Endothelial cell of umbilical vein (primary cell): ENCODE data around the gene BEST2. TPM values are rescaled to one million over a fixed set of nuclear protein-coding genes. Genes with fewer than 3 reads are reported as not detected.

ENCODE experiments used
- BruUV-seq: library from RNA; stranded (reverse); fragments of 400-500 nt; replicated peaks from 2 replicates; lab custom pipeline; 2021; lab: Mats Ljungman, UMichigan
- CTCF ChIA-PET: fragments of 300-600, 350-600 bp; sonication (Branson Sonifier 250); formaldehyde crosslinking; loops from one replicate; lab custom pipeline; 2021; ENCODE audit warnings: antibody characterized with exemption, inconsistent platforms; lab: Charles Lee
- POLR2A ChIA-PET: fragments of 300-600, 350-600 bp; sonication (Branson Sonifier 250); formaldehyde crosslinking; loops from one replicate; lab custom pipeline; 2021; ENCODE audit warnings: antibody characterized with exemption, inconsistent platforms; lab: Charles Lee
- DNase-seq: peaks from one replicate; pipeline ENCODE4 v3.0.0-alpha.2; 2011; ENCODE audit warnings: low read depth, low spot score
- FAIRE-seq: peaks from 2 replicates; lab custom pipeline; 2011; peaks lifted over from hg19 to GRCh38; lab: Jason Lieb, UNC
- H2AFZ ChIP-seq: 2 replicates; pipeline ENCODE4 v1.6.0; 2012; ENCODE audit warnings: low read depth, low read length, control low read depth, inconsistent platforms
- H3K27ac ChIP-seq: 2 replicates; pipeline ENCODE4 v1.5.1; 2011; ENCODE audit warnings: low read depth, mild to moderate bottlenecking, control low read depth, low read length, moderate library complexity; ENCODE audit not compliant: insufficient read depth
- H3K27me3 ChIP-seq, 2 experiments: 2 replicates each; pipeline versions ENCODE4 v1.6.0 to v1.6.1; 2011; ENCODE audit warnings: low read length in 2 of 2, mixed read lengths in 1 of 2; ENCODE audit not compliant: control insufficient read depth in 2 of 2, insufficient read depth in 2 of 2
- H3K36me3 ChIP-seq, 2 experiments: 2 replicates in 1 of 2; 3 replicates in 1 of 2; pipeline ENCODE4 v1.5.1; 2011; ENCODE audit warnings: low read length in 2 of 2, mild to moderate bottlenecking in 1 of 2, moderate library complexity in 1 of 2; ENCODE audit not compliant: control insufficient read depth in 2 of 2, insufficient read depth in 2 of 2; ENCODE audit errors: extremely low read depth in 1 of 2
- H3K4me1 ChIP-seq: 3 replicates; pipeline ENCODE4 v1.5.1; 2011; ENCODE audit warnings: mild to moderate bottlenecking, low read length; ENCODE audit not compliant: control insufficient read depth, insufficient read depth; ENCODE audit errors: extremely low read depth
- H3K4me2 ChIP-seq: 2 replicates; pipeline ENCODE4 v1.6.1; 2011; ENCODE audit warnings: low read length, control low read depth, mixed read lengths; ENCODE audit not compliant: insufficient read depth
- H3K4me3 ChIP-seq, 3 experiments: fragments of 200-600 bp in 1 of 3; sonication (generic), shearing (Covaris generic) in 1 of 3; replicated peaks in 1 of 3; 2 replicates each; pipeline ENCODE4 v1.5.1; 2011 to 2016; ENCODE audit warnings: control low read depth in 3 of 3, low read length in 3 of 3, mild to moderate bottlenecking in 2 of 3, inconsistent platforms in 1 of 3, low read depth in 1 of 3, moderate library complexity in 1 of 3; ENCODE audit not compliant: insufficient read depth in 1 of 3
- H3K79me2 ChIP-seq: 2 replicates; pipeline ENCODE4 v1.6.0; 2012; ENCODE audit warnings: low read length, inconsistent platforms; ENCODE audit not compliant: control insufficient read depth, insufficient read depth
- H3K9ac ChIP-seq: replicated peaks from 2 replicates; pipeline ENCODE3; 2011; ENCODE audit warnings: low read length, control low read depth; ENCODE audit not compliant: insufficient read depth; ENCODE audit errors: extremely low read depth
- H3K9me1 ChIP-seq: replicated peaks from 3 replicates; pipeline ENCODE4 v1.6.0; 2011; ENCODE audit warnings: mild to moderate bottlenecking, low read length; ENCODE audit not compliant: control insufficient read depth, insufficient read depth; ENCODE audit errors: extremely low read depth
- H3K9me3 ChIP-seq: replicated peaks from 2 replicates; pipeline ENCODE4 v1.5.1; 2012; ENCODE audit warnings: low read length, inconsistent platforms; ENCODE audit not compliant: control insufficient read depth, insufficient read depth
- H4K20me1 ChIP-seq: replicated peaks from 2 replicates; pipeline ENCODE3; 2011; ENCODE audit warnings: mild to moderate bottlenecking, low read length; ENCODE audit not compliant: control insufficient read depth, insufficient read depth; ENCODE audit errors: extremely low read depth
- EZH2 ChIP-seq: IDR thresholded peaks from 2 replicates; pipeline ENCODE4 v1.6.1; 2012; ENCODE audit warnings: borderline replicate concordance, low read depth, mild to moderate bottlenecking, moderate library complexity, low read length, inconsistent platforms; ENCODE audit not compliant: severe bottlenecking
- FOS ChIP-seq: IDR thresholded peaks from 2 replicates; pipeline ENCODE4 v1.6.1; 2011; ENCODE audit warnings: mild to moderate bottlenecking, low read length, moderate library complexity, borderline replicate concordance; ENCODE audit not compliant: insufficient read depth
- GATA2 ChIP-seq: IDR thresholded peaks from 2 replicates; pipeline ENCODE4 v1.7.0; 2011; ENCODE audit warnings: low read depth, mild to moderate bottlenecking, moderate library complexity, mixed read lengths, low read length; ENCODE audit not compliant: insufficient read length, insufficient read depth
- JUN ChIP-seq: IDR thresholded peaks from 2 replicates; pipeline ENCODE4 v1.6.1; 2011; ENCODE audit warnings: borderline replicate concordance, low read depth; ENCODE audit not compliant: insufficient read length, insufficient read depth
- MYC ChIP-seq: IDR thresholded peaks from one replicate; pipeline ENCODE4 v1.6.1; 2011; ENCODE audit warnings: mild to moderate bottlenecking, low read depth, low read length
- POLR2A ChIP-seq: IDR thresholded peaks from 2 replicates; pipeline ENCODE4 v1.6.1; 2012; ENCODE audit warnings: low read depth, mild to moderate bottlenecking, control low read depth, low read length
- POLR2AphosphoS5 ChIP-seq: IDR thresholded peaks from 2 replicates; pipeline ENCODE4 v1.6.1; 2012; ENCODE audit warnings: low read depth, mild to moderate bottlenecking, control low read depth, low read length, moderate library complexity; ENCODE audit not compliant: insufficient read depth
- dilution Hi-C: fragments of 300-500 bp; cut with MboI; formaldehyde crosslinking; loops from one replicate; pipeline ENCODE4 v1.15.0; 2019; ENCODE audit warnings: low sequenced_read_pairs; ENCODE audit not compliant: extremely low pct_ligation_motif_present
- intact Hi-C: fragments of 100-400 bp; cut with micrococcal nuclease; formaldehyde crosslinking; loops from one replicate; pipeline ENCODE4 v1.10.0; 2022
- polyA plus RNA-seq, 4 experiments: library from polyadenylated mRNA; depleted of rRNA in 3 of 4; stranded (reverse) in 3 of 4; unstranded in 1 of 4; fragments of >200 nt; gene quantifications; 2 replicates each; pipeline versions ENCODE4 v1.2.1 to v1.2.3, GENCODE V29; 2011 to 2012; ENCODE audit warnings: missing spikeins in 1 of 4
- total RNA-seq: library from RNA; stranded (reverse); gene quantifications from 2 replicates; pipeline ENCODE4 v1.2.3, GENCODE V29; 2021
- TF ChIP-seq, protein P1 (sequence below), 2 donors: IDR thresholded peaks; 1 replicate in 1 of 2; 2 replicates in 1 of 2; pipeline ENCODE4 v1.5.1; 2011; ENCODE audit warnings: low read length in 2 of 2, mild to moderate bottlenecking in 2 of 2, moderate library complexity in 2 of 2, control low read depth in 1 of 2, inconsistent platforms in 1 of 2, low read depth in 1 of 2; ENCODE audit not compliant: insufficient read depth in 1 of 2; ENCODE audit errors: extremely low read depth in 1 of 2
- TF ChIP-seq, protein P2 (sequence below): IDR thresholded peaks from 2 replicates; pipeline ENCODE4 v1.6.1; 2011; ENCODE audit not compliant: insufficient read depth, insufficient read length

Gene BEST2
- total and polyA plus RNA-seq, 2 donors (not counting 3 experiments of a cell fraction or from before 2014, with no cell fraction given): not detected

DNA sequence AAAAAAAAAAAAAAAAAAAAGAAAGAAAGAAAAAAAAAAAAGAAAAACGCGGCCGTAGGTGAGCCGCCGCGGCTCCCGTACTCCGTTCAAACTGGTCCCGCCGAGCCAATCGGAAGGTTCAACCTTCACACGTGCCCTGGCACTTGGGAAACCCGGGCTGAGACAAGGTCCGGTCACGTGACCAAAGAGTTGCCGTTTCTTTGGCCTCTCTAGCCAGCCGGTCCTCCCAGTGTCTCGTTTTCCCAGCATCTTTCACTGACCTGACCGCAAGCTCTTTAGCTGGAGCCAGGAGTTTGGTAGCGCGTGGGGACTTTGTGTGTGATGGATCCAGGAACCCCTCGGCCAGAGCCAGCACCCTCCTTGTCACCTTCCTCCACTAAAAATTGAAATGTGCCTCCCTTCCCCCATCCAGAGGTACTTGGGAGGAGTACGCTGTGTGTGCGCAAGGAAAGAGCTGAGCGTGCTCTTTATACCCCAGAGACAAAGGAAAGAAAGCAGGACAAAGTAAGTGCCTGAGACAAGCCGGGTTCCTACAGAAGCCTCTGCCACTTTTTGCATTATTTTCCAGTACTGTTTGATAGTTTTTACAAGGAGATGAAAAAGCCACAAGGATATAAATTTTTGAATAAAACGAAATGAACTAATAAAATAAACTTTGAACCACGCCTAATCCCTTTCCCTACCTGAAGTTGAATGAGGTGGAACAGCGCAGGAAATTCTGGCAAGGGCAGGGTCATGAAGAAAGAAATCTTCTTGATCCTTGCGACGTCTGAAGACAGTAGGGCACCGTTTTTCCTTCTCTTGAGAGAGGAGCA, 28.8 kb upstream of the BEST2 start:
- CTCF ChIA-PET: interaction anchor here (0.9 to 4.5 kb wide), 11 partner anchors 9 to 125 kb away, joined by 3 to 38 read pairs (median 5); no protein-coding TSS in a partner anchor

More for the DNA sequence above, 28.8 kb upstream of the BEST2 start:
- Histone ChIP-seq H3K27ac (peak overlapping the region; percentile 57), H3K9ac (peak overlapping the region; percentile 78), H3K4me1 (peaks cover 10% of the 10 kb centered on the region), H3K9me1 (no peaks in the 10 kb centered on the region), H3K79me2 (peaks cover 54% of the 10 kb centered on the region), H3K36me3 (peaks cover 3 to 9% of the 10 kb centered on the region in 2 experiments), H3K27me3 (no peaks in the 10 kb centered on the region), H3K9me3 (no peaks in the 10 kb centered on the region), H4K20me1 (no peaks in the 10 kb centered on the region), H2AFZ (peak overlapping the region; percentile 28), H3K4me3 (peak overlapping the region; percentile 62 to 88 (median 62)), H3K4me2 (peak overlapping the region; percentile 90)
- dilution Hi-C loops: no loop called here
- TSS peak; percentile 94 for BruUV-seq
- intact Hi-C loops: loop anchor here (1.0 to 5.0 kb wide), 4 partner anchors 12 to 375 kb away; partner anchors contain the start of genes FBXW9 and TRIR
- POLR2A ChIA-PET: interaction anchor here (0.6 to 3.2 kb wide), 5 partner anchors 11 to 1800 kb away, joined by 3 to 14 read pairs (median 5); partner anchors contain the start of genes GET3, JUNB and TRIR
- FAIRE-seq: peak; percentile 96
- TF ChIP-seq GATA2: no peak
- peak; percentile 62 for TF ChIP-seq POLR2A
- peak; percentile 59 for TF ChIP-seq POLR2AphosphoS5
- no peak for TF ChIP-seq FOS
- TF ChIP-seq, protein P1, sequence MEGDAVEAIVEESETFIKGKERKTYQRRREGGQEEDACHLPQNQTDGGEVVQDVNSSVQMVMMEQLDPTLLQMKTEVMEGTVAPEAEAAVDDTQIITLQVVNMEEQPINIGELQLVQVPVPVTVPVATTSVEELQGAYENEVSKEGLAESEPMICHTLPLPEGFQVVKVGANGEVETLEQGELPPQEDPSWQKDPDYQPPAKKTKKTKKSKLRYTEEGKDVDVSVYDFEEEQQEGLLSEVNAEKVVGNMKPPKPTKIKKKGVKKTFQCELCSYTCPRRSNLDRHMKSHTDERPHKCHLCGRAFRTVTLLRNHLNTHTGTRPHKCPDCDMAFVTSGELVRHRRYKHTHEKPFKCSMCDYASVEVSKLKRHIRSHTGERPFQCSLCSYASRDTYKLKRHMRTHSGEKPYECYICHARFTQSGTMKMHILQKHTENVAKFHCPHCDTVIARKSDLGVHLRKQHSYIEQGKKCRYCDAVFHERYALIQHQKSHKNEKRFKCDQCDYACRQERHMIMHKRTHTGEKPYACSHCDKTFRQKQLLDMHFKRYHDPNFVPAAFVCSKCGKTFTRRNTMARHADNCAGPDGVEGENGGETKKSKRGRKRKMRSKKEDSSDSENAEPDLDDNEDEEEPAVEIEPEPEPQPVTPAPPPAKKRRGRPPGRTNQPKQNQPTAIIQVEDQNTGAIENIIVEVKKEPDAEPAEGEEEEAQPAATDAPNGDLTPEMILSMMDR (IDR thresholded peaks at IDR 0.05; ENCODE audit: extremely low read depth in 1 of 2, insufficient read depth in 1 of 2, low read depth in 1 of 2, low read length in 2 of 2): no peak
- TF ChIP-seq EZH2: no peak
- TF ChIP-seq MYC: peak; percentile 47
- TF ChIP-seq, protein P2, sequence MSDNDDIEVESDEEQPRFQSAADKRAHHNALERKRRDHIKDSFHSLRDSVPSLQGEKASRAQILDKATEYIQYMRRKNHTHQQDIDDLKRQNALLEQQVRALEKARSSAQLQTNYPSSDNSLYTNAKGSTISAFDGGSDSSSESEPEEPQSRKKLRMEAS: peak; percentile 98
- TF ChIP-seq JUN: no peak
- DNase-seq: peak; percentile 97
